Neural cell (in vitro differentiated cells): ENCODE measurements around the gene RBM34. TPM values are rescaled to one million over a fixed set of nuclear protein-coding genes. Genes with fewer than 3 reads are reported as not detected.

Experiments used
- H2AFZ ChIP-seq: fragments of 200-600, 300-800 bp; sonication (generic), shearing (Covaris generic); 2 replicates; pipeline ENCODE4 v1.6.0; 2014; ENCODE audit warnings: low read depth, mild to moderate bottlenecking, antibody characterized with exemption, low read length, moderate library complexity
- H3F3A ChIP-seq: fragments of 200-600 bp; shearing (Covaris generic); 2 replicates; pipeline ENCODE4 v1.6.1; 2016; ENCODE audit warnings: mild to moderate bottlenecking, moderate library complexity, mixed read lengths, antibody characterized with exemption, low read length; ENCODE audit not compliant: insufficient read depth, poor library complexity, severe bottlenecking
- H3K27ac ChIP-seq: fragments of 200-600, 300-800 bp; sonication (generic), shearing (Covaris generic); 2 replicates; pipeline ENCODE4 v1.5.1; 2014; ENCODE audit warnings: mild to moderate bottlenecking, low read length, moderate library complexity
- H3K27me3 ChIP-seq: fragments of 300-800, 200-600 bp; sonication (generic), shearing (Covaris generic); 2 replicates; pipeline ENCODE4 v1.6.0; 2014; ENCODE audit warnings: mild to moderate bottlenecking, low read depth, low read length, moderate library complexity; ENCODE audit not compliant: insufficient read depth
- H3K36me3 ChIP-seq: fragments of 300-800, 200-600 bp; sonication (generic), shearing (Covaris generic); 2 replicates; pipeline ENCODE4 v1.5.1; 2014; ENCODE audit warnings: mild to moderate bottlenecking, antibody characterized with exemption, low read length, moderate library complexity; ENCODE audit not compliant: insufficient read depth
- H3K4me2 ChIP-seq: fragments of 300-800, 200-600 bp; sonication (generic), shearing (Covaris generic); 2 replicates; pipeline ENCODE4 v1.6.0; 2014; ENCODE audit warnings: mild to moderate bottlenecking, low read length
- H3K4me3 ChIP-seq: fragments of 300-800, 200-600 bp; sonication (generic), shearing (Covaris generic); 2 replicates; pipeline ENCODE4 v1.5.1; 2014; ENCODE audit warnings: mild to moderate bottlenecking, low read length, moderate library complexity
- H3K79me2 ChIP-seq: fragments of 200-600 bp; shearing (Covaris generic); replicated peaks from 2 replicates; pipeline ENCODE4 v1.6.0; 2014; ENCODE audit warnings: mild to moderate bottlenecking, low read length, moderate library complexity; ENCODE audit not compliant: insufficient read depth
- H3K9ac ChIP-seq: fragments of 300-800, 200-600 bp; sonication (generic), shearing (Covaris generic); 2 replicates; pipeline ENCODE4 v1.6.1; 2016; ENCODE audit warnings: mild to moderate bottlenecking, low read length, mixed read lengths
- H3K9me2 ChIP-seq: fragments of 200-600 bp; shearing (Covaris generic); 2 replicates; pipeline ENCODE4 v1.6.1; 2016; ENCODE audit warnings: mild to moderate bottlenecking, low read length, mixed read lengths; ENCODE audit not compliant: insufficient read depth
- H3K9me3 ChIP-seq: fragments of 200-600, 300-800 bp; sonication (generic), shearing (Covaris generic); 2 replicates; pipeline ENCODE4 v1.6.1; 2016; ENCODE audit warnings: mild to moderate bottlenecking, mixed run types, low read length, moderate library complexity, mixed read lengths
- H4K20me1 ChIP-seq: fragments of 200-600 bp; shearing (Covaris generic); 2 replicates; pipeline ENCODE4 v1.6.1; 2016; ENCODE audit warnings: mild to moderate bottlenecking, mixed run types; ENCODE audit not compliant: insufficient read depth
- EP300 ChIP-seq: fragments of 450-650 bp; conservative IDR thresholded peaks from 2 replicates; pipeline ENCODE4 v1.6.1; 2014; ENCODE audit warnings: antibody characterized with exemption, mild to moderate bottlenecking, moderate library complexity; ENCODE audit not compliant: poor library complexity, severe bottlenecking
- EZH2 ChIP-seq: fragments of 200-600, 300-800 bp; shearing (Covaris generic), sonication (generic); IDR thresholded peaks from 2 replicates; pipeline ENCODE4 v1.6.1; 2014; ENCODE audit warnings: antibody characterized with exemption, low read length, borderline replicate concordance, mild to moderate bottlenecking; ENCODE audit not compliant: insufficient read depth, poor library complexity, severe bottlenecking
- MXI1 ChIP-seq: fragments of 450-650 bp; conservative IDR thresholded peaks from 2 replicates; pipeline ENCODE4 v1.6.1; 2014; ENCODE audit warnings: antibody characterized with exemption, mild to moderate bottlenecking; ENCODE audit not compliant: poor library complexity, severe bottlenecking
- POLR2AphosphoS5 ChIP-seq: IDR thresholded peaks from 2 replicates; pipeline ENCODE4 v1.6.1; 2012
- RAD21 ChIP-seq: fragments of 450-650 bp; conservative IDR thresholded peaks from 2 replicates; pipeline ENCODE4 v1.6.1; 2014; ENCODE audit warnings: antibody characterized with exemption, mild to moderate bottlenecking, moderate library complexity
- SMC3 ChIP-seq: fragments of 450-650 bp; conservative IDR thresholded peaks from 2 replicates; pipeline ENCODE4 v1.6.1; 2014; ENCODE audit warnings: antibody characterized with exemption, mild to moderate bottlenecking, moderate library complexity; ENCODE audit not compliant: poor library complexity
- TAF1 ChIP-seq: IDR thresholded peaks from 2 replicates; pipeline ENCODE4 v1.6.1; 2012; ENCODE audit warnings: low read depth
- polyA plus RNA-seq: library from polyadenylated mRNA; depleted of rRNA; stranded (reverse); fragments of >200 nt; gene quantifications from 2 replicates; pipeline ENCODE4 v1.2.3, GENCODE V29; 2014
- TF ChIP-seq, protein P1 (sequence below): IDR thresholded peaks from 2 replicates; pipeline ENCODE4 v1.6.1; 2012; ENCODE audit warnings: borderline replicate concordance
- TF ChIP-seq, protein P2 (sequence below): fragments of 450-650 bp; IDR thresholded peaks from 2 replicates; pipeline ENCODE4 v1.5.1; 2014; ENCODE audit warnings: antibody characterized with exemption, mild to moderate bottlenecking, moderate library complexity; ENCODE audit not compliant: poor library complexity, severe bottlenecking

Gene RBM34
- polyA plus RNA-seq, 1 donor from 2014 or later = 128 TPM

DNA sequence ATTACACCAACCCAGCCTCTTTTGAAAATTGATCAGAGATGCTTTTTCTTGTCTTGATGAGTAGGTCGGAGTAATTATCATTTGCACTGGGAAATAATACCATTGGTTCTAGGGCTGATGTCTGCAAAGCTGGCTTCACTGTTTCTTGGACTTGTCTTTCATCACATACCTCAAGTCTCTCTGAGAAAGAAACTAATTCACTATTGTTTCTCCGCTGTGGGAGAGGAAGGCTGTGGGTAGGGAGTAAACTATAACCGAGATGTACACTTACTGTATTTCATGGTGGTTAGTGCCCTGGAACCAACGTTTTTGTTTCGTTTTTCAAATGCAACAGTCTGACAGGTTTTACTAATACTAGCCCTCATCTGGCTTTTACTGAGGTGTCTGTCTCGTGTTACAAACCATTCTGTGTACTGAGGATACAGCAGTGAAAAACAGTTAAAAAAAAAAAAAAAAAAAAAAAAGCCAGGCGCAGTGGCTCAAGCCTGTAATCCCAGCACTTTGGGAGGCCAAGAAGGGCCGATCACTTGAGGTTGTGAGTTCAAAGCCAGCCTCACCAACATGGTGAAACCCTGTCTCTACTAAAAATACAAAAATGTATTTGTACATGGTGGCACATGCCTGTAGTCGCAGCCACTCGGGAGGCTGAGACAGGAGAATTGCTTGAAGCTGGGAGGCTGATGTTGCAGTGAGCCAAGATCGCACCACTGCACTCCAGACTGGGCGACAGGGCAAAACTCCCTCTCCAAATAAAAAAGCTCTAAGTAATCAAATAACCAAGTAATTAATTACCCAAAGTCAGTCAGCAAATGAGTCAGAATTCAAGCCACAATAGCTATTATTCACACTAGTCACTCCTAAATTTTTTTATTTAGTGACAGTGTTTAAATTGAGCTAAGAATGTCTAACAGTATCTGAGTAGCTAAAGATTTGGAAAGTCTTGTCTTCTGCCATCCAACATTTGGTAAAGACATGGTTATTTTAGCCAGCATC lies 55.7 kb downstream of the RBM34 start:
- Histone ChIP-seq H2AFZ (no peak overlapping the region), H3F3A (peaks cover 2% of the 10 kb centered on the region), H3K36me3 (no peaks in the 10 kb centered on the region), H4K20me1 (no peaks in the 10 kb centered on the region), H3K27ac (no peak overlapping the region), H3K4me3 (no peak overlapping the region), H3K9me3 (no peaks in the 10 kb centered on the region), H3K4me2 (no peak overlapping the region), H3K79me2 (no peaks in the 10 kb centered on the region), H3K27me3 (no peaks in the 10 kb centered on the region), H3K9ac (no peak overlapping the region), H3K9me2 (no peaks in the 10 kb centered on the region)
- TF ChIP-seq EP300 (no peak), MXI1 (no peak), EZH2 (no peak), TAF1 (no peak)
- TF ChIP-seq, protein P1, sequence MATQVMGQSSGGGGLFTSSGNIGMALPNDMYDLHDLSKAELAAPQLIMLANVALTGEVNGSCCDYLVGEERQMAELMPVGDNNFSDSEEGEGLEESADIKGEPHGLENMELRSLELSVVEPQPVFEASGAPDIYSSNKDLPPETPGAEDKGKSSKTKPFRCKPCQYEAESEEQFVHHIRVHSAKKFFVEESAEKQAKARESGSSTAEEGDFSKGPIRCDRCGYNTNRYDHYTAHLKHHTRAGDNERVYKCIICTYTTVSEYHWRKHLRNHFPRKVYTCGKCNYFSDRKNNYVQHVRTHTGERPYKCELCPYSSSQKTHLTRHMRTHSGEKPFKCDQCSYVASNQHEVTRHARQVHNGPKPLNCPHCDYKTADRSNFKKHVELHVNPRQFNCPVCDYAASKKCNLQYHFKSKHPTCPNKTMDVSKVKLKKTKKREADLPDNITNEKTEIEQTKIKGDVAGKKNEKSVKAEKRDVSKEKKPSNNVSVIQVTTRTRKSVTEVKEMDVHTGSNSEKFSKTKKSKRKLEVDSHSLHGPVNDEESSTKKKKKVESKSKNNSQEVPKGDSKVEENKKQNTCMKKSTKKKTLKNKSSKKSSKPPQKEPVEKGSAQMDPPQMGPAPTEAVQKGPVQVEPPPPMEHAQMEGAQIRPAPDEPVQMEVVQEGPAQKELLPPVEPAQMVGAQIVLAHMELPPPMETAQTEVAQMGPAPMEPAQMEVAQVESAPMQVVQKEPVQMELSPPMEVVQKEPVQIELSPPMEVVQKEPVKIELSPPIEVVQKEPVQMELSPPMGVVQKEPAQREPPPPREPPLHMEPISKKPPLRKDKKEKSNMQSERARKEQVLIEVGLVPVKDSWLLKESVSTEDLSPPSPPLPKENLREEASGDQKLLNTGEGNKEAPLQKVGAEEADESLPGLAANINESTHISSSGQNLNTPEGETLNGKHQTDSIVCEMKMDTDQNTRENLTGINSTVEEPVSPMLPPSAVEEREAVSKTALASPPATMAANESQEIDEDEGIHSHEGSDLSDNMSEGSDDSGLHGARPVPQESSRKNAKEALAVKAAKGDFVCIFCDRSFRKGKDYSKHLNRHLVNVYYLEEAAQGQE = no peak

DNA sequence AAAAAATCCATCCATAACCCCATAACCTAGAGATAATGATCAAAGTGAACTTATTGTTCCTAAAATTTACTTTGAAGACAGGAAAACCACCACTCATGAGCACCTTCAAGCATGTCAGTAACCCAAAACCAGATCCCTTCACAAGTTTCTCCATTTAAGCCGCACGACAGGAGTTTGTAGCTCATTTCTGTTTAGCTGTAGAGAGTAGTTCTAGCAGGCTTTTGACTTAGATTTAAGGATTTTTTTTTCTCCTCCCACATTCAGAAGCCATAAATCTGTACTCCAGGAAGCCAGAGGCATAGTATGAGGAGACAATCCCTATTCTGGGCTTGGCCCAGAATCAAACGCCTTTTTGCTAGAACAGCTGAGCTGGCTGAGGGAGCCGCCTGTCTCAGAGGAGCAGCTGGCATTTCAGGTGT lies 58.0 kb downstream of the RBM34 start:
- no peak overlapping the region for H3K4me3 ChIP-seq

More for the DNA sequence above, 58.0 kb downstream of the RBM34 start:
- Histone ChIP-seq H4K20me1 (no peaks in the 10 kb centered on the region), H3F3A (peaks cover 2% of the 10 kb centered on the region), H2AFZ (no peak overlapping the region), H3K79me2 (no peaks in the 10 kb centered on the region), H3K9me3 (no peaks in the 10 kb centered on the region), H3K27ac (no peak overlapping the region), H3K36me3 (no peaks in the 10 kb centered on the region), H3K9ac (no peak overlapping the region), H3K9me2 (no peaks in the 10 kb centered on the region), H3K27me3 (no peaks in the 10 kb centered on the region), H3K4me2 (no peak overlapping the region)
- TF ChIP-seq SMC3 (no peak), MXI1 (no peak), TAF1 (no peak), EZH2 (no peak), POLR2AphosphoS5 (no peak), EP300 (no peak), RAD21 (no peak)
- TF ChIP-seq, protein P2, sequence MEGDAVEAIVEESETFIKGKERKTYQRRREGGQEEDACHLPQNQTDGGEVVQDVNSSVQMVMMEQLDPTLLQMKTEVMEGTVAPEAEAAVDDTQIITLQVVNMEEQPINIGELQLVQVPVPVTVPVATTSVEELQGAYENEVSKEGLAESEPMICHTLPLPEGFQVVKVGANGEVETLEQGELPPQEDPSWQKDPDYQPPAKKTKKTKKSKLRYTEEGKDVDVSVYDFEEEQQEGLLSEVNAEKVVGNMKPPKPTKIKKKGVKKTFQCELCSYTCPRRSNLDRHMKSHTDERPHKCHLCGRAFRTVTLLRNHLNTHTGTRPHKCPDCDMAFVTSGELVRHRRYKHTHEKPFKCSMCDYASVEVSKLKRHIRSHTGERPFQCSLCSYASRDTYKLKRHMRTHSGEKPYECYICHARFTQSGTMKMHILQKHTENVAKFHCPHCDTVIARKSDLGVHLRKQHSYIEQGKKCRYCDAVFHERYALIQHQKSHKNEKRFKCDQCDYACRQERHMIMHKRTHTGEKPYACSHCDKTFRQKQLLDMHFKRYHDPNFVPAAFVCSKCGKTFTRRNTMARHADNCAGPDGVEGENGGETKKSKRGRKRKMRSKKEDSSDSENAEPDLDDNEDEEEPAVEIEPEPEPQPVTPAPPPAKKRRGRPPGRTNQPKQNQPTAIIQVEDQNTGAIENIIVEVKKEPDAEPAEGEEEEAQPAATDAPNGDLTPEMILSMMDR = no peak
- TF ChIP-seq, protein P1 = no peak
